Panc1 (cell line): ENCODE results near the gene LHFPL3. TPM values are rescaled to one million over a fixed set of nuclear protein-coding genes. Genes with fewer than 3 reads are reported as not detected.

ENCODE experiments used
- ATAC-seq: fragments of 200-7000 bp; cut with Tn5 transposase; 2 replicates; pipeline ENCODE4 v1.9.1; 2020; ENCODE audit warnings: mild to moderate bottlenecking, moderate library complexity
- BruUV-seq: library from RNA; stranded (reverse); fragments of 400-500 nt; replicated peaks from 2 replicates; lab custom pipeline; 2021; lab: Mats Ljungman, UMichigan
- CTCF ChIA-PET: fragments of 300-600 bp; sonication (Branson Sonifier 250); formaldehyde crosslinking; loops from one replicate; lab custom pipeline; 2022; ENCODE audit warnings: antibody characterized with exemption; lab: Charles Lee
- POLR2A ChIA-PET: fragments of 300-600 bp; sonication (Branson Sonifier 250); formaldehyde crosslinking; loops from one replicate; lab custom pipeline; 2022; ENCODE audit warnings: antibody characterized with exemption; lab: Charles Lee
- DNase-seq: peaks from one replicate; pipeline ENCODE4 v3.0.0-alpha.2; 2010; ENCODE audit warnings: low read depth, low spot score
- H3K27ac ChIP-seq: 2 replicates; pipeline ENCODE4 v1.5.1; 2011; ENCODE audit warnings: mild to moderate bottlenecking, low read length, inconsistent platforms
- H3K27me3 ChIP-seq: fragments of 200-500 bp; sonication (Bioruptor generic); 2 replicates; pipeline ENCODE4 v1.6.0; 2014; ENCODE audit warnings: low read length, inconsistent platforms; ENCODE audit not compliant: control insufficient read depth, insufficient read depth
- H3K36me3 ChIP-seq: fragments of 200-500 bp; sonication (Bioruptor generic); 2 replicates; pipeline ENCODE4 v1.5.1; 2014; ENCODE audit warnings: inconsistent platforms, mild to moderate bottlenecking, low read length, moderate library complexity; ENCODE audit not compliant: control insufficient read depth, insufficient read depth
- H3K4me1 ChIP-seq: 2 replicates; pipeline ENCODE4 v1.5.1; 2011; ENCODE audit warnings: inconsistent platforms, mild to moderate bottlenecking, low read length, moderate library complexity; ENCODE audit not compliant: control insufficient read depth, insufficient read depth
- H3K4me3 ChIP-seq, 2 experiments: 2 replicates each; pipeline ENCODE4 v1.5.1; 2011 to 2012; ENCODE audit warnings: low read depth in 2 of 2, low read length in 2 of 2, mild to moderate bottlenecking in 2 of 2, inconsistent platforms in 1 of 2, moderate library complexity in 1 of 2
- H3K9me3 ChIP-seq: fragments of 200-500 bp; sonication (Bioruptor generic); 2 replicates; pipeline ENCODE4 v1.5.1; 2014; ENCODE audit warnings: low read depth, mild to moderate bottlenecking, inconsistent platforms, low read length, moderate library complexity; ENCODE audit not compliant: control insufficient read depth, insufficient read depth
- CTCF ChIP-seq: fragments of 450-650 bp; IDR thresholded peaks from 2 replicates; pipeline ENCODE4 v1.5.1; 2017; ENCODE audit warnings: mild to moderate bottlenecking
- POLR2AphosphoS5 ChIP-seq: IDR thresholded peaks from 2 replicates; pipeline ENCODE4 v1.6.1; 2012; ENCODE audit warnings: mild to moderate bottlenecking, low read depth, low read length, moderate library complexity
- REST ChIP-seq, 2 experiments: IDR thresholded peaks; 2 replicates each; pipeline ENCODE4 v1.6.1; 2011 to 2012; ENCODE audit warnings: low read depth in 2 of 2, control low read depth in 1 of 2, low read length in 1 of 2, mild to moderate bottlenecking in 1 of 2, moderate library complexity in 1 of 2; ENCODE audit not compliant: insufficient read depth in 1 of 2
- SIN3A ChIP-seq: IDR thresholded peaks from 2 replicates; pipeline ENCODE4 v1.6.1; 2012; ENCODE audit warnings: low read depth, mild to moderate bottlenecking, low read length, moderate library complexity, borderline replicate concordance; ENCODE audit not compliant: insufficient read depth
- TCF7L2 ChIP-seq: IDR thresholded peaks from 2 replicates; pipeline ENCODE4 v1.6.1; 2011; ENCODE audit warnings: mild to moderate bottlenecking, low read depth, low read length, inconsistent platforms
- in situ Hi-C: cut with HindIII; loops from 2 replicates; pipeline ENCODE4 v1.10.0; 2016; ENCODE audit warnings: low sequenced_read_pairs, low pct_unique_long_range_greater_than_20kb
- intact Hi-C: fragments of 100-400 bp; cut with micrococcal nuclease; formaldehyde crosslinking; loops from one replicate; pipeline ENCODE4 v1.10.0; 2022; ENCODE audit not compliant: unreplicated experiment
- total RNA-seq: library from RNA; stranded (reverse); gene quantifications from one replicate; pipeline ENCODE4 v1.2.1, GENCODE V29; 2021; ENCODE audit not compliant: unreplicated experiment

LHFPL3 gene
- total RNA-seq, 1 experiment from 2014 or later, result not detected

- TF ChIP-seq SIN3A (no peak), TCF7L2 (no peak), POLR2AphosphoS5 (no peak), CTCF (no peak), REST (IDR thresholded peaks at IDR 0.05; ENCODE audit: insufficient read depth in 1 of 2, low read depth in 2 of 2, low read length in 1 of 2) (no peak)
- ChIA-PET CTCF (no interaction called here), POLR2A (no interaction called here)
- in situ Hi-C loops (no loop called here), intact Hi-C loops (no loop called here)
- no peak for ATAC-seq
- no TSS peak for BruUV-seq
- no peaks in the 10 kb centered on the region; the same call in 1 of the 2 replicates for H3K27me3 ChIP-seq
- H3K36me3 ChIP-seq, result no peaks in the 10 kb centered on the region
- no peaks in the 10 kb centered on the region for H3K9me3 ChIP-seq
- no peaks in the 10 kb centered on the region for H3K4me1 ChIP-seq
- no peak overlapping the region for H3K4me3 ChIP-seq
- no peak overlapping the region for H3K27ac ChIP-seq
- DNase-seq, result no peak
These were observed 154.1 kb downstream of the LHFPL3 start for GRCh38 chr7:104482362-104483037.

GRCh38 chr7:104486931-104487330 lies 158.5 kb downstream of the LHFPL3 start:
- H3K9me3 ChIP-seq, result no peaks in the 10 kb centered on the region
- BruUV-seq, result no TSS peak
- H3K27me3 ChIP-seq, result no peaks in the 10 kb centered on the region
- no peak for TF ChIP-seq REST (IDR thresholded peaks at IDR 0.05; ENCODE audit: insufficient read depth in 1 of 2, low read depth in 2 of 2, low read length in 1 of 2)
- no peak for TF ChIP-seq POLR2AphosphoS5
- TF ChIP-seq TCF7L2, result no peak
- no peak for TF ChIP-seq SIN3A
- no peak for TF ChIP-seq CTCF
- ATAC-seq, result no peak
- no peak for DNase-seq
- CTCF ChIA-PET, result no interaction called here
- intact Hi-C loops (no loop called here), in situ Hi-C loops (no loop called here)
- H3K4me1 ChIP-seq, result no peaks in the 10 kb centered on the region
- H3K4me3 ChIP-seq, result no peak overlapping the region
- POLR2A ChIA-PET, result no interaction called here
- H3K36me3 ChIP-seq, result no peaks in the 10 kb centered on the region
- H3K27ac ChIP-seq, result no peak overlapping the region
